K562 (cell line): Measurements from ENCODE around the gene ALOX5. TPM values are rescaled to one million over a fixed set of nuclear protein-coding genes. Genes with fewer than 3 reads are reported as not detected.

ENCODE experiments used
- CGGBP1 ChIP-seq: fragments of 250-450 bp; sonication (Bioruptor Pico); IDR thresholded peaks from 2 replicates; pipeline ENCODE4 v1.9.0; 2021; ENCODE audit warnings: mild to moderate bottlenecking
- CHAMP1 ChIP-seq: fragments of 450-650 bp; IDR thresholded peaks from 2 replicates; pipeline ENCODE4 v1.6.1; 2016; ENCODE audit warnings: mild to moderate bottlenecking
- CSDE1 ChIP-seq, 2 experiments: fragments of 450-650 bp; IDR thresholded peaks; 2 replicates each; pipeline ENCODE4 v1.6.1; 2016; ENCODE audit warnings: mild to moderate bottlenecking in 1 of 2
- FOXK2 ChIP-seq, 2 experiments: fragments of 450-650 bp; IDR thresholded peaks in 1 of 2; conservative IDR thresholded peaks in 1 of 2; 2 replicates each; pipeline ENCODE4 v1.6.1; 2016; ENCODE audit warnings: low read depth in 2 of 2, mild to moderate bottlenecking in 1 of 2
- FOXM1 ChIP-seq, 2 experiments: fragments of 450-650 bp in 1 of 2; sonication (generic) in 1 of 2; formaldehyde crosslinking in 1 of 2; IDR thresholded peaks; 2 replicates each; pipeline versions ENCODE4 v1.6.1 to v1.9.0; 2017 to 2022; ENCODE audit warnings: low read depth in 2 of 2, mild to moderate bottlenecking in 2 of 2, missing genetic modification reagents in 1 of 2, moderate library complexity in 1 of 2
- GTF2B ChIP-seq: IDR thresholded peaks from 2 replicates; pipeline ENCODE4 v1.6.1; 2011; ENCODE audit not compliant: insufficient read length; ENCODE audit errors: extremely low read depth
- KLF16 ChIP-seq: IDR thresholded peaks from 2 replicates; pipeline ENCODE4 v1.6.1; 2016; ENCODE audit warnings: antibody characterized with exemption
- LCOR ChIP-seq: sonication (generic); formaldehyde crosslinking; IDR thresholded peaks from 2 replicates; pipeline ENCODE4 v1.8.0; 2022; ENCODE audit warnings: mild to moderate bottlenecking, missing genetic modification reagents
- PATZ1 ChIP-seq: fragments of 250-450 bp; sonication (Bioruptor Pico); IDR thresholded peaks from 2 replicates; pipeline ENCODE4 v1.5.0; 2020; ENCODE audit warnings: mild to moderate bottlenecking, borderline replicate concordance
- RAD51 ChIP-seq: fragments of 450-650 bp; IDR thresholded peaks from 2 replicates; pipeline ENCODE4 v1.7.1; 2016; ENCODE audit warnings: low read depth, mild to moderate bottlenecking, borderline replicate concordance
- RBM34 ChIP-seq: fragments of 200-400 bp; formaldehyde crosslinking; IDR thresholded peaks from 2 replicates; pipeline ENCODE4 v1.6.1; 2018; ENCODE audit warnings: low read length, borderline replicate concordance; ENCODE audit not compliant: insufficient read depth
- RBM39 ChIP-seq: fragments of 200-400 bp; formaldehyde crosslinking; optimal IDR thresholded peaks from 2 replicates; pipeline ENCODE3; 2018; ENCODE audit warnings: low read depth, low read length
- SLC30A9 ChIP-seq: fragments of 250-450 bp; sonication (Bioruptor Pico); IDR thresholded peaks from 2 replicates; pipeline ENCODE4 v1.8.0; 2022; ENCODE audit warnings: mild to moderate bottlenecking, moderate library complexity
- SP2 ChIP-seq: IDR thresholded peaks from 2 replicates; pipeline ENCODE4 v1.6.1; 2011; ENCODE audit warnings: mild to moderate bottlenecking, low read depth, low read length, moderate library complexity; ENCODE audit not compliant: poor library complexity, severe bottlenecking; ENCODE audit errors: extremely low read depth
- TBP ChIP-seq: optimal IDR thresholded peaks from 2 replicates; pipeline ENCODE3; 2011; ENCODE audit warnings: low read depth, low read length, improper control_type of control experiment
- ZNF280B ChIP-seq: fragments of 250-450 bp; sonication (Bioruptor Pico); IDR thresholded peaks from 2 replicates; pipeline ENCODE4 v1.5.1; 2021; ENCODE audit warnings: mild to moderate bottlenecking
- ZNF347 ChIP-seq: fragments of 450-650 bp; formaldehyde crosslinking; IDR thresholded peaks from 2 replicates; pipeline ENCODE4 v1.4.0; 2020; ENCODE audit warnings: low read depth, mild to moderate bottlenecking, moderate library complexity
- ZNF408 ChIP-seq: fragments of 250-450 bp; sonication (Bioruptor Pico); IDR thresholded peaks from 2 replicates; pipeline ENCODE4 v1.4.0; 2020; ENCODE audit warnings: low read depth, mild to moderate bottlenecking, moderate library complexity
- ZNF766 ChIP-seq: fragments of 200-800 bp; sonication (Bioruptor generic); conservative IDR thresholded peaks from 2 replicates; pipeline ENCODE4 v1.6.1; 2016; ENCODE audit warnings: missing genetic modification characterization, missing compliant biosample characterization
- polyA plus RNA-seq, 8 experiments: library from polyadenylated mRNA; depleted of rRNA in 4 of 8; stranded (reverse) in 5 of 8; unstranded in 3 of 8; fragments of >200 nt; fragmentation: Nextera tagmentation in 2 of 8; fragmentation: Illumina TruSeq in 1 of 8; extraction: Ambion mirVana in 2 of 8; extraction: Trizol in 1 of 8; gene quantifications; 2 replicates each; pipeline versions ENCODE4 v1.2.1 to v1.2.3, GENCODE V29; 2011 to 2014; ENCODE audit warnings: inconsistent platforms in 1 of 8, missing spikeins in 1 of 8
- total RNA-seq, 7 experiments: library from RNA; depleted of rRNA in 6 of 7; stranded (reverse); fragments of >200 nt in 6 of 7; fragmentation: Illumina TruSeq in 2 of 7; extraction: Trizol in 2 of 7; gene quantifications; 2 replicates each; pipeline versions ENCODE4 v1.2.1 to v1.2.3, GENCODE V29; 2011 to 2021; ENCODE audit warnings: low replicate concordance in 1 of 7

ALOX5 gene
- total and polyA plus RNA-seq, 9 of the 15 experiments (the other 6 are each of a cell fraction or from before 2014, with no cell fraction given): 0.10 to 2.4 (median 1.4) TPM

- TF ChIP-seq RBM39 (no peak), SLC30A9 (no peak), RBM34 (no peak), ZNF766 (peak; percentile 89), ZNF408 (CRISPR knock-in tag) (no peak), ZNF280B (CRISPR knock-in tag) (no peak), SP2 (no peak), FOXK2 (conservative IDR thresholded peaks at IDR 0.05 in 1 of 2, IDR thresholded peaks at IDR 0.05 in 1 of 2; ENCODE audit: low read depth in 2 of 2) (peak; percentile 98 to 99), CGGBP1 (peak; percentile 69; the same call in 1 of the 2 replicates), RAD51 (peak; percentile 97), CHAMP1 (peak; percentile 100), PATZ1 (no peak; the same call in 1 of the 2 replicates), CSDE1 (IDR thresholded peaks at IDR 0.05) (0 out of 4 replicates have a peak, but pooled peaks of 1 of the 2 experiments have one; percentile 28), GTF2B (no peak), ZNF347 (no peak), FOXM1 (IDR thresholded peaks at IDR 0.05; ENCODE audit: low read depth) (peak; percentile 99), FOXM1 (CRISPR knock-in tag; IDR thresholded peaks at IDR 0.05; ENCODE audit: low read depth) (no peak), TBP (peak; percentile 32), KLF16 (peak; percentile 98), LCOR (peak; percentile 83)
Measured at GRCh38 chr10:45470098-45471012, 96.3 kb downstream of the ALOX5 start (continued).
